HCT116 (cell line): ENCODE measurements around the gene PIGL. TPM values are rescaled to one million over a fixed set of nuclear protein-coding genes. Genes with fewer than 3 reads are reported as not detected.

Source experiments
- ATAC-seq: fragments of 200-7000 bp; cut with Tn5 transposase; 2 replicates; pipeline ENCODE4 v1.9.1; 2020; ENCODE audit warnings: mild to moderate bottlenecking, moderate library complexity
- BruUV-seq: library from RNA; stranded (reverse); fragments of 400-500 nt; replicated peaks from 2 replicates; lab custom pipeline; 2021; lab: Mats Ljungman, UMichigan
- CTCF ChIA-PET: fragments of 300-600 bp; sonication (Branson Sonifier 250); formaldehyde crosslinking; loops from one replicate; lab custom pipeline; 2021; ENCODE audit warnings: antibody characterized with exemption; lab: Charles Lee
- POLR2A ChIA-PET: fragments of 300-600, 350-600 bp; sonication (Branson Sonifier 250); formaldehyde crosslinking; loops from one replicate; lab custom pipeline; 2021; ENCODE audit warnings: antibody characterized with exemption; lab: Charles Lee
- RAD21 ChIA-PET, 2 experiments: fragments of 300-600 bp; sonication (Branson Sonifier 250); formaldehyde crosslinking; loops; one replicate each; lab custom pipeline; 2023; ENCODE audit warnings: low total read pairs in 2 of 2; ENCODE audit not compliant: uncharacterized antibody in 2 of 2, unreplicated experiment in 2 of 2, low non-redundant PET in 1 of 2; lab: Charles Lee
- DNase-seq: peaks from one replicate; pipeline ENCODE4 v3.0.0-alpha.2; 2010; ENCODE audit warnings: low read depth, low spot score
- H2AFZ ChIP-seq: fragments of 200-600 bp; shearing (Covaris generic), sonication (generic); 2 replicates; pipeline ENCODE4 v1.6.1; 2017; ENCODE audit warnings: low read depth, mixed run types, mixed read lengths, antibody characterized with exemption, low read length; ENCODE audit not compliant: poor library complexity, severe bottlenecking
- H3K27ac ChIP-seq: 2 replicates; pipeline ENCODE4 v1.5.1; 2012; ENCODE audit warnings: low read depth, low read length
- H3K27me3 ChIP-seq: fragments of 200-600 bp; sonication (generic); 2 replicates; pipeline ENCODE4 v1.6.1; 2016; ENCODE audit warnings: mixed run types, low read length, mixed read lengths; ENCODE audit not compliant: insufficient read depth
- H3K36me3 ChIP-seq, 2 experiments: fragments of 200-500 bp in 1 of 2; fragments of 200-600 bp in 1 of 2; sonication (Bioruptor generic) in 1 of 2; sonication (generic) in 1 of 2; 2 replicates each; pipeline versions ENCODE4 v1.5.1 to v1.6.1; 2014 to 2016; ENCODE audit warnings: low read length in 2 of 2, inconsistent platforms in 1 of 2, mixed read lengths in 1 of 2, mixed run types in 1 of 2; ENCODE audit not compliant: insufficient read depth in 2 of 2, control insufficient read depth in 1 of 2
- H3K4me1 ChIP-seq, 2 experiments: fragments of 200-600 bp in 1 of 2; sonication (generic) in 1 of 2; 2 replicates each; pipeline versions ENCODE4 v1.5.1 to v1.6.1; 2012 to 2017; ENCODE audit warnings: low read length in 2 of 2, inconsistent platforms in 1 of 2, mild to moderate bottlenecking in 1 of 2, mixed read lengths in 1 of 2, mixed run types in 1 of 2, moderate library complexity in 1 of 2; ENCODE audit not compliant: insufficient read depth in 2 of 2, control insufficient read depth in 1 of 2
- H3K4me2 ChIP-seq: fragments of 200-600 bp; sonication (generic); 2 replicates; pipeline ENCODE4 v1.6.1; 2017; ENCODE audit warnings: mixed run types, low read length, mixed read lengths
- H3K4me3 ChIP-seq, 2 experiments: fragments of 200-600 bp in 1 of 2; sonication (generic) in 1 of 2; replicated peaks in 1 of 2; 2 replicates each; pipeline ENCODE4 v1.5.1; 2011 to 2016; ENCODE audit warnings: low read length in 2 of 2, control low read depth in 1 of 2, low read depth in 1 of 2, mild to moderate bottlenecking in 1 of 2, mixed read lengths in 1 of 2, mixed run types in 1 of 2
- H3K79me2 ChIP-seq: fragments of 200-600 bp; sonication (generic); 2 replicates; pipeline ENCODE4 v1.6.1; 2017; ENCODE audit warnings: mild to moderate bottlenecking, mixed run types, low read length, moderate library complexity, mixed read lengths; ENCODE audit not compliant: insufficient read depth
- H3K9ac ChIP-seq: fragments of 200-600 bp; sonication (generic); 2 replicates; pipeline ENCODE4 v1.6.1; 2016; ENCODE audit warnings: low read length, mixed read lengths
- H3K9me2 ChIP-seq: fragments of 200-600 bp; sonication (generic), shearing (Covaris generic); 2 replicates; pipeline ENCODE4 v1.6.1; 2017; ENCODE audit warnings: mixed run types, mild to moderate bottlenecking, moderate library complexity; ENCODE audit not compliant: insufficient read depth
- H3K9me3 ChIP-seq, 2 experiments: fragments of 200-500 bp in 1 of 2; fragments of 200-600 bp in 1 of 2; sonication (Bioruptor generic) in 1 of 2; sonication (generic) in 1 of 2; 2 replicates each; pipeline ENCODE4 v1.6.1; 2014 to 2017; ENCODE audit warnings: low read length in 2 of 2, mixed read lengths in 2 of 2, inconsistent platforms in 1 of 2, low read depth in 1 of 2, mild to moderate bottlenecking in 1 of 2, mixed run types in 1 of 2, moderate library complexity in 1 of 2; ENCODE audit not compliant: control insufficient read depth in 1 of 2, insufficient read depth in 1 of 2
- H4K20me1 ChIP-seq: fragments of 200-600 bp; sonication (generic), shearing (Covaris generic); 2 replicates; pipeline ENCODE4 v1.6.1; 2017; ENCODE audit warnings: mixed run types, mild to moderate bottlenecking, moderate library complexity; ENCODE audit not compliant: insufficient read depth
- CBX3 ChIP-seq: IDR thresholded peaks from 2 replicates; pipeline ENCODE4 v1.6.1; 2012; ENCODE audit warnings: low read depth
- CEBPB ChIP-seq: IDR thresholded peaks from 2 replicates; pipeline ENCODE4 v1.6.1; 2012; ENCODE audit warnings: low read depth
- ELF1 ChIP-seq: IDR thresholded peaks from 2 replicates; pipeline ENCODE4 v1.6.1; 2012; ENCODE audit warnings: low read depth, borderline replicate concordance
- EZH2 ChIP-seq: fragments of 200-600 bp; sonication (generic); IDR thresholded peaks from 2 replicates; pipeline ENCODE4 v1.6.1; 2017; ENCODE audit warnings: antibody characterized with exemption, mixed run types
- EZH2phosphoT487 ChIP-seq: fragments of 200-600 bp; IDR thresholded peaks from 2 replicates; pipeline ENCODE4 v1.6.1; 2018; ENCODE audit warnings: antibody characterized with exemption, borderline replicate concordance
- FOSL1 ChIP-seq: IDR thresholded peaks from 2 replicates; pipeline ENCODE4 v1.6.1; 2012; ENCODE audit warnings: low read depth
- POLR2A ChIP-seq: IDR thresholded peaks from 2 replicates; pipeline ENCODE4 v1.7.0; 2011; ENCODE audit warnings: borderline replicate concordance; ENCODE audit not compliant: insufficient read depth, insufficient read length; ENCODE audit errors: extremely low read depth
- POLR2AphosphoS5 ChIP-seq: IDR thresholded peaks from 2 replicates; pipeline ENCODE4 v1.6.1; 2011; ENCODE audit warnings: mild to moderate bottlenecking, low read depth, low read length, moderate library complexity
- RAD21 ChIP-seq: IDR thresholded peaks from 2 replicates; pipeline ENCODE4 v1.6.1; 2012; ENCODE audit warnings: low read depth, mild to moderate bottlenecking
- SIN3A ChIP-seq: IDR thresholded peaks from 2 replicates; pipeline ENCODE4 v1.6.1; 2012; ENCODE audit warnings: low read depth
- SP1 ChIP-seq: IDR thresholded peaks from 2 replicates; pipeline ENCODE4 v1.6.1; 2012; ENCODE audit warnings: low read depth
- SRF ChIP-seq: IDR thresholded peaks from 2 replicates; pipeline ENCODE4 v1.6.1; 2012; ENCODE audit warnings: low read depth
- TCF7L2 ChIP-seq: IDR thresholded peaks from 2 replicates; pipeline ENCODE4 v1.7.0; 2011; ENCODE audit warnings: borderline replicate concordance, inconsistent platforms; ENCODE audit not compliant: insufficient read depth, insufficient read length; ENCODE audit errors: extremely low read depth
- ZFX ChIP-seq: fragments of 450-650 bp; IDR thresholded peaks from 2 replicates; pipeline ENCODE4 v1.6.1; 2017
- ZNF274 ChIP-seq: fragments of 200-500 bp; sonication (Bioruptor generic); IDR thresholded peaks from 2 replicates; pipeline ENCODE4 v1.6.1; 2014; ENCODE audit warnings: mild to moderate bottlenecking, low read depth, low read length, inconsistent platforms
- intact Hi-C: fragments of 100-400 bp; cut with micrococcal nuclease; formaldehyde crosslinking; loops from 2 replicates; pipeline ENCODE4 v1.10.0; 2022
- total RNA-seq: library from RNA; stranded (reverse); gene quantifications from one replicate; pipeline ENCODE4 v1.2.1, GENCODE V29; 2021; ENCODE audit not compliant: unreplicated experiment
- TF ChIP-seq, protein P1 (sequence below): IDR thresholded peaks from 2 replicates; pipeline ENCODE4 v1.6.1; 2012
- TF ChIP-seq, protein P2 (sequence below): IDR thresholded peaks from 2 replicates; pipeline ENCODE4 v1.6.1; 2012; ENCODE audit warnings: low read depth
- TF ChIP-seq, protein P3 (sequence below): IDR thresholded peaks from 2 replicates; pipeline ENCODE4 v1.6.1; 2012
- TF ChIP-seq, protein P4 (sequence below), 3 experiments: fragments of 200-600 bp in 1 of 3; sonication (generic) in 1 of 3; IDR thresholded peaks in 2 of 3; conservative IDR thresholded peaks in 1 of 3; 2 replicates each; pipeline ENCODE4 v1.5.1; 2012 to 2017; ENCODE audit warnings: low read depth in 2 of 3, low read length in 2 of 3, antibody characterized with exemption in 1 of 3, borderline replicate concordance in 1 of 3, control low read depth in 1 of 3, mild to moderate bottlenecking in 1 of 3, mixed read lengths in 1 of 3, mixed run types in 1 of 3, moderate library complexity in 1 of 3; ENCODE audit not compliant: insufficient read depth in 1 of 3

Gene PIGL
- total RNA-seq, 1 experiment from 2014 or later, result 36.8 TPM

- Histone ChIP-seq H3K27ac (no peak overlapping the region), H3K4me3 (no peak overlapping the region), H4K20me1 (no peaks in the 10 kb centered on the region), H3K4me2 (no peak overlapping the region), H3K27me3 (no peaks in the 10 kb centered on the region), H3K36me3 (no peaks in the 10 kb centered on the region), H3K9me3 (no peaks in the 10 kb centered on the region), H3K4me1 (no peaks in the 10 kb centered on the region), H3K79me2 (no peaks in the 10 kb centered on the region), H3K9me2 (no peaks in the 10 kb centered on the region), H2AFZ (no peak overlapping the region), H3K9ac (no peak overlapping the region)
- intact Hi-C loops, result no loop called here
- DNase-seq (no peak), ATAC-seq (no peak)
- ChIA-PET POLR2A (interaction anchor here (1.6 kb wide), 1 partner anchor 10 kb away, joined by 3 read pairs; no protein-coding TSS in a partner anchor), RAD21 (no interaction called here), CTCF (interaction anchor here (0.6 kb wide), 1 partner anchor 748 kb away, joined by 3 read pairs; no protein-coding TSS in a partner anchor)
- no TSS peak for BruUV-seq
- TF ChIP-seq FOSL1 (no peak), CEBPB (no peak), SRF (no peak), SP1 (no peak), POLR2AphosphoS5 (no peak), EZH2 (no peak), SIN3A (no peak), ZNF274 (no peak), ELF1 (no peak), CBX3 (no peak), RAD21 (no peak), TCF7L2 (no peak), EZH2phosphoT487 (no peak), POLR2A (no peak), ZFX (no peak)
- TF ChIP-seq, protein P1, sequence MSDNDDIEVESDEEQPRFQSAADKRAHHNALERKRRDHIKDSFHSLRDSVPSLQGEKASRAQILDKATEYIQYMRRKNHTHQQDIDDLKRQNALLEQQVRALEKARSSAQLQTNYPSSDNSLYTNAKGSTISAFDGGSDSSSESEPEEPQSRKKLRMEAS, result no peak
- TF ChIP-seq, protein P2, sequence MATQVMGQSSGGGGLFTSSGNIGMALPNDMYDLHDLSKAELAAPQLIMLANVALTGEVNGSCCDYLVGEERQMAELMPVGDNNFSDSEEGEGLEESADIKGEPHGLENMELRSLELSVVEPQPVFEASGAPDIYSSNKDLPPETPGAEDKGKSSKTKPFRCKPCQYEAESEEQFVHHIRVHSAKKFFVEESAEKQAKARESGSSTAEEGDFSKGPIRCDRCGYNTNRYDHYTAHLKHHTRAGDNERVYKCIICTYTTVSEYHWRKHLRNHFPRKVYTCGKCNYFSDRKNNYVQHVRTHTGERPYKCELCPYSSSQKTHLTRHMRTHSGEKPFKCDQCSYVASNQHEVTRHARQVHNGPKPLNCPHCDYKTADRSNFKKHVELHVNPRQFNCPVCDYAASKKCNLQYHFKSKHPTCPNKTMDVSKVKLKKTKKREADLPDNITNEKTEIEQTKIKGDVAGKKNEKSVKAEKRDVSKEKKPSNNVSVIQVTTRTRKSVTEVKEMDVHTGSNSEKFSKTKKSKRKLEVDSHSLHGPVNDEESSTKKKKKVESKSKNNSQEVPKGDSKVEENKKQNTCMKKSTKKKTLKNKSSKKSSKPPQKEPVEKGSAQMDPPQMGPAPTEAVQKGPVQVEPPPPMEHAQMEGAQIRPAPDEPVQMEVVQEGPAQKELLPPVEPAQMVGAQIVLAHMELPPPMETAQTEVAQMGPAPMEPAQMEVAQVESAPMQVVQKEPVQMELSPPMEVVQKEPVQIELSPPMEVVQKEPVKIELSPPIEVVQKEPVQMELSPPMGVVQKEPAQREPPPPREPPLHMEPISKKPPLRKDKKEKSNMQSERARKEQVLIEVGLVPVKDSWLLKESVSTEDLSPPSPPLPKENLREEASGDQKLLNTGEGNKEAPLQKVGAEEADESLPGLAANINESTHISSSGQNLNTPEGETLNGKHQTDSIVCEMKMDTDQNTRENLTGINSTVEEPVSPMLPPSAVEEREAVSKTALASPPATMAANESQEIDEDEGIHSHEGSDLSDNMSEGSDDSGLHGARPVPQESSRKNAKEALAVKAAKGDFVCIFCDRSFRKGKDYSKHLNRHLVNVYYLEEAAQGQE, result no peak
- TF ChIP-seq, protein P3, sequence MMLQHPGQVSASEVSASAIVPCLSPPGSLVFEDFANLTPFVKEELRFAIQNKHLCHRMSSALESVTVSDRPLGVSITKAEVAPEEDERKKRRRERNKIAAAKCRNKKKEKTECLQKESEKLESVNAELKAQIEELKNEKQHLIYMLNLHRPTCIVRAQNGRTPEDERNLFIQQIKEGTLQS, result no peak
- TF ChIP-seq, protein P4, sequence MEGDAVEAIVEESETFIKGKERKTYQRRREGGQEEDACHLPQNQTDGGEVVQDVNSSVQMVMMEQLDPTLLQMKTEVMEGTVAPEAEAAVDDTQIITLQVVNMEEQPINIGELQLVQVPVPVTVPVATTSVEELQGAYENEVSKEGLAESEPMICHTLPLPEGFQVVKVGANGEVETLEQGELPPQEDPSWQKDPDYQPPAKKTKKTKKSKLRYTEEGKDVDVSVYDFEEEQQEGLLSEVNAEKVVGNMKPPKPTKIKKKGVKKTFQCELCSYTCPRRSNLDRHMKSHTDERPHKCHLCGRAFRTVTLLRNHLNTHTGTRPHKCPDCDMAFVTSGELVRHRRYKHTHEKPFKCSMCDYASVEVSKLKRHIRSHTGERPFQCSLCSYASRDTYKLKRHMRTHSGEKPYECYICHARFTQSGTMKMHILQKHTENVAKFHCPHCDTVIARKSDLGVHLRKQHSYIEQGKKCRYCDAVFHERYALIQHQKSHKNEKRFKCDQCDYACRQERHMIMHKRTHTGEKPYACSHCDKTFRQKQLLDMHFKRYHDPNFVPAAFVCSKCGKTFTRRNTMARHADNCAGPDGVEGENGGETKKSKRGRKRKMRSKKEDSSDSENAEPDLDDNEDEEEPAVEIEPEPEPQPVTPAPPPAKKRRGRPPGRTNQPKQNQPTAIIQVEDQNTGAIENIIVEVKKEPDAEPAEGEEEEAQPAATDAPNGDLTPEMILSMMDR (IDR thresholded peaks at IDR 0.05 in 2 of 3, conservative IDR thresholded peaks at IDR 0.05 in 1 of 3; ENCODE audit: borderline replicate concordance in 1 of 3, insufficient read depth in 1 of 3, low read depth in 2 of 3, low read length in 2 of 3), result no peak
These were observed 34.0 kb downstream of the PIGL start for GRCh38 chr17:16251043-16251442.
